Ovary (tissue), 9 donors: ENCODE results near the gene LOXHD1. TPM values are rescaled to one million over a fixed set of nuclear protein-coding genes. Genes with fewer than 3 reads are reported as not detected.

Experiments
- DNase-seq, 5 donors: peaks; one replicate each; pipeline ENCODE4 v3.0.0-alpha.2; 2019 to 2020
- H3K27ac ChIP-seq, 2 donors: fragments of 200-600 bp; one replicate each; pipeline versions ENCODE4 v1.5.1 to v1.8.0; 2019 to 2022
- H3K27me3 ChIP-seq: fragments of 200-600 bp; one replicate; pipeline ENCODE4 v1.8.0; 2022
- H3K36me3 ChIP-seq: fragments of 200-600 bp; sonication (generic); one replicate; pipeline ENCODE4 v1.5.1; 2019
- H3K4me1 ChIP-seq: one replicate; pipeline ENCODE4 v1.8.1; 2013; ENCODE audit warnings: mild to moderate bottlenecking, moderate library complexity; ENCODE audit not compliant: insufficient read depth
- H3K4me3 ChIP-seq: fragments of 200-600 bp; sonication (generic); one replicate; pipeline ENCODE4 v1.5.1; 2017
- H3K9me3 ChIP-seq, 2 donors: fragments of 200-600 bp in 1 of 2; sonication (generic) in 1 of 2; one replicate each; pipeline versions ENCODE4 v1.5.1 to v1.8.1; 2013 to 2019; ENCODE audit warnings: mild to moderate bottlenecking in 1 of 2, moderate library complexity in 1 of 2
- EP300 ChIP-seq: sonication (generic); formaldehyde crosslinking; IDR thresholded peaks from one replicate; pipeline ENCODE4 v1.6.1; 2017; ENCODE audit warnings: antibody characterized with exemption
- POLR2A ChIP-seq: fragments of 450-650 bp; IDR thresholded peaks from one replicate; pipeline ENCODE4 v1.6.1; 2017; ENCODE audit warnings: antibody characterized with exemption, mild to moderate bottlenecking, moderate library complexity
- WGBS, 3 donors: extraction: QIAGEN DNeasy Blood & Tissue Kit in 1 of 3; methylation state at CpG; one replicate each; pipeline versions ENCODE4 v1.1.5 to v1.1.7; 2013 to 2017; 5-methylcytosine and 5-hydroxymethylcytosine counted together
- intact Hi-C, 4 donors: fragments of 100-400 bp; cut with DNase I; formaldehyde crosslinking; loops; one replicate each; pipeline versions ENCODE4 v1.11.0 to v1.15.1; 2022 to 2023
- polyA plus RNA-seq, 2 donors: library from polyadenylated mRNA; stranded (reverse); fragments of 200-250 nt in 1 of 2; fragments of 350-450 nt in 1 of 2; fragmentation: Illumina TruSeq in 1 of 2; extraction: RNeasy Lipid Tissue Mini Kit (QIAGEN cat#74804) in 1 of 2; gene quantifications; one replicate each; pipeline ENCODE4 v1.2.3, GENCODE V29; 2013 to 2014
- total RNA-seq, 7 donors: library from RNA; depleted of rRNA in 2 of 7; stranded (reverse); fragments of >200 nt in 2 of 7; fragmentation: NEBNext Ultra II Directional in 3 of 7; extraction: Animal tissue kit (Norgen Biotek cat#: 25700) in 3 of 7; gene quantifications; one replicate each; pipeline versions ENCODE4 v1.1.0 to v1.2.4, GENCODE V29; 2016 to 2023
- TF ChIP-seq, protein P1 (sequence below), 3 donors: fragments of 450-650 bp in 2 of 3; fragments of 200-600 bp in 1 of 3; IDR thresholded peaks; one replicate each; pipeline versions ENCODE4 v1.5.1 to v1.8.0; 2016 to 2022; ENCODE audit warnings: antibody characterized with exemption in 3 of 3, mild to moderate bottlenecking in 1 of 3
- donor health status: DM: no; HTN: no; CAD: no; lungs with moderate emphysema.
- donor health status: DM: no; HTN: no; CAD: no.
- donor health status: Bipolar disorder and iron deficiency.
- donor health status: DM: yes; HTN: yes; CAD: no.
- donor health status: DM: no; HTN: no; CAD: no.
- donor health status: DM: yes; HTN: yes; CAD: no.

Gene LOXHD1
- total and polyA plus RNA-seq, 9 donors = 0.13 to 1.2 (median 0.31) TPM; not detected in 3

GRCh38 chr18:46437061-46437460 lies 220.0 kb downstream of the LOXHD1 start:
- DNase-seq = no peak
- TF ChIP-seq, protein P1, sequence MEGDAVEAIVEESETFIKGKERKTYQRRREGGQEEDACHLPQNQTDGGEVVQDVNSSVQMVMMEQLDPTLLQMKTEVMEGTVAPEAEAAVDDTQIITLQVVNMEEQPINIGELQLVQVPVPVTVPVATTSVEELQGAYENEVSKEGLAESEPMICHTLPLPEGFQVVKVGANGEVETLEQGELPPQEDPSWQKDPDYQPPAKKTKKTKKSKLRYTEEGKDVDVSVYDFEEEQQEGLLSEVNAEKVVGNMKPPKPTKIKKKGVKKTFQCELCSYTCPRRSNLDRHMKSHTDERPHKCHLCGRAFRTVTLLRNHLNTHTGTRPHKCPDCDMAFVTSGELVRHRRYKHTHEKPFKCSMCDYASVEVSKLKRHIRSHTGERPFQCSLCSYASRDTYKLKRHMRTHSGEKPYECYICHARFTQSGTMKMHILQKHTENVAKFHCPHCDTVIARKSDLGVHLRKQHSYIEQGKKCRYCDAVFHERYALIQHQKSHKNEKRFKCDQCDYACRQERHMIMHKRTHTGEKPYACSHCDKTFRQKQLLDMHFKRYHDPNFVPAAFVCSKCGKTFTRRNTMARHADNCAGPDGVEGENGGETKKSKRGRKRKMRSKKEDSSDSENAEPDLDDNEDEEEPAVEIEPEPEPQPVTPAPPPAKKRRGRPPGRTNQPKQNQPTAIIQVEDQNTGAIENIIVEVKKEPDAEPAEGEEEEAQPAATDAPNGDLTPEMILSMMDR (IDR thresholded peaks at IDR 0.05) = no peak
- TF ChIP-seq POLR2A (no peak), EP300 (no peak)
- intact Hi-C loops = no loop called here

DNA sequence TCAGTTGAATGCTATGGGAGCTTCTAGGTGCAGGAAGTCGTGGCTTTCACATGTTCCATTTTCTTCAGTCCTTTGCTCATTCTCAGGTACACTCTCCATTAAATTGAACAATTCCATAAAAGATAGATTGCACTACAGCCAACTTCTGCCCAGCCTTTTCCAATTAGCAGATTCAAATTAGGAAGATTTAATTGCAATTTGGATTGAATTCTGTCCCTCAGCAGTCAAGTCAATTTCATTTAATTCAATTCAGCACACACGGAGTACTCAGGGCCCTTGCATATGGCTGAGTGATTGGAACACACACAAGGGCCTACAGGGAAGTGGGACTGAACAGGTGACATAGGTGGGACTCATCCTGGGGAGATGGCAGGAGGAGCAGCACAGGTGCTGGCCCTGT lies 220.4 kb downstream of the LOXHD1 start:
- Histone ChIP-seq H3K4me1 (no peaks in the 10 kb centered on the region), H3K36me3 (no peaks in the 10 kb centered on the region), H3K27me3 (no peaks in the 10 kb centered on the region), H3K9me3 (no peaks in the 10 kb centered on the region), H3K4me3 (no peak overlapping the region), H3K27ac (no peak overlapping the region)
- TF ChIP-seq EP300 = no peak
- TF ChIP-seq, protein P1 (IDR thresholded peaks at IDR 0.05) = no peak
- no peak for TF ChIP-seq POLR2A
- WGBS, 3 donors = 83 to 89% (median 86%) methylated on average over 2 of the region's 2 CpGs
- intact Hi-C loops = no loop called here
- no peak for DNase-seq

More at GRCh38 chr18:46437061-46437460, 220.0 kb downstream of the LOXHD1 start:
- Histone ChIP-seq H3K9me3 (no peaks in the 10 kb centered on the region), H3K4me3 (no peak overlapping the region), H3K27me3 (no peaks in the 10 kb centered on the region), H3K27ac (no peak overlapping the region), H3K36me3 (no peaks in the 10 kb centered on the region), H3K4me1 (no peaks in the 10 kb centered on the region)
- WGBS, 3 donors = 73 to 83% (median 76%) methylated on average over 5 of the region's 5 CpGs

- Histone ChIP-seq H3K27ac (no peak overlapping the region), H3K9me3 (no peaks in the 10 kb centered on the region), H3K27me3 (no peaks in the 10 kb centered on the region), H3K4me3 (no peak overlapping the region), H3K4me1 (no peaks in the 10 kb centered on the region), H3K36me3 (no peaks in the 10 kb centered on the region)
- DNase-seq = no peak
- TF ChIP-seq EP300 (no peak), POLR2A (no peak)
- TF ChIP-seq, protein P1 (IDR thresholded peaks at IDR 0.05) = no peak
- intact Hi-C loops = no loop called here
- 83 to 90% (median 84%) methylated on average over 9 of the region's 9 CpGs for WGBS, 3 donors
Measured at GRCh38 chr18:46435031-46435430, 222.0 kb downstream of the LOXHD1 start.

DNA sequence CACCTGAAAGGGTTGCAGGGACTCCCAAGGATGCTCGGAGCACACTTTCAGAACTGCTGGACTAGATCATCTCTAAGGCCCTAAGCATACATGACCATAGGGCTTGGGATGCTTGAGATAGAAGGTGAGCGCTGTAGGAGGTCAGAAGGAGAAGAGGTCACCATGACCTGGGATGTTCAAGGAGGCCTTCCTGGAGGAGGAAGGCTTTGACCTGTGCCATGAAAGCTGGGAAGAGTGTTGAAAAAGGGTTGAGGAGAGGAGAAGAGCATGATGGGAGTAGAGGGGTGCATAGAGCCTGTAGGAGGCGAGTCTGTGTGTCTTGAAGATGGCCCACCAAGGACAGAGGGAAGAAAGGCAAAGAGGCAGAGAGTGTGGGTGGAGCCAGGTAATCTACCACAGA lies 222.4 kb downstream of the LOXHD1 start:
- intact Hi-C loops = no loop called here
- WGBS, 3 donors = 93 to 96% (median 96%) methylated on average over 3 of the region's 3 CpGs
- DNase-seq = no peak

More for the DNA sequence above, 222.4 kb downstream of the LOXHD1 start:
- Histone ChIP-seq H3K4me1 (no peaks in the 10 kb centered on the region), H3K27me3 (no peaks in the 10 kb centered on the region), H3K36me3 (no peaks in the 10 kb centered on the region), H3K9me3 (no peaks in the 10 kb centered on the region), H3K4me3 (no peak overlapping the region), H3K27ac (no peak overlapping the region)
- TF ChIP-seq, protein P1 (IDR thresholded peaks at IDR 0.05) = no peak
- TF ChIP-seq EP300 (no peak), POLR2A (no peak)
